H9 (cell line): ENCODE results near the gene ANKRD55. TPM values are rescaled to one million over a fixed set of nuclear protein-coding genes. Genes with fewer than 3 reads are reported as not detected.
"Not testable (repeated sequence)": the region's sequence is repeated elsewhere in the genome, so short reads cannot be mapped to it uniquely, and the experiment has no call there.

ENCODE experiments used
- DNase-seq: peaks from one replicate; pipeline ENCODE4 v3.0.0-alpha.2; 2017
- H2AFZ ChIP-seq: one replicate; pipeline ENCODE4 v1.6.1; 2013; ENCODE audit warnings: mild to moderate bottlenecking, low read length, control low read depth, moderate library complexity
- H2AK5ac ChIP-seq: 2 replicates; pipeline ENCODE4 v1.6.1; 2013; ENCODE audit warnings: low read length, control low read depth, mixed read lengths; ENCODE audit not compliant: insufficient read length
- H2BK120ac ChIP-seq: one replicate; pipeline ENCODE4 v1.6.1; 2013; ENCODE audit warnings: low read depth, mild to moderate bottlenecking, low read length, control low read depth, inconsistent platforms; ENCODE audit not compliant: poor library complexity, severe bottlenecking
- H2BK12ac ChIP-seq: 2 replicates; pipeline ENCODE4 v1.6.1; 2013; ENCODE audit warnings: low read length, control low read depth, mixed read lengths, low read depth; ENCODE audit not compliant: insufficient read length
- H2BK15ac ChIP-seq: 2 replicates; pipeline ENCODE4 v1.6.1; 2013; ENCODE audit warnings: low read depth, low read length, control low read depth
- H2BK20ac ChIP-seq: one replicate; pipeline ENCODE4 v1.6.1; 2013; ENCODE audit warnings: low read depth, mild to moderate bottlenecking, low read length, control low read depth, inconsistent platforms; ENCODE audit not compliant: poor library complexity, severe bottlenecking
- H2BK5ac ChIP-seq: 2 replicates; pipeline ENCODE4 v1.6.1; 2013; ENCODE audit warnings: low read length, control low read depth, mixed read lengths; ENCODE audit not compliant: insufficient read length
- H3K14ac ChIP-seq: 2 replicates; pipeline ENCODE4 v1.6.1; 2013; ENCODE audit warnings: low read length, control low read depth; ENCODE audit not compliant: insufficient read depth
- H3K18ac ChIP-seq: 2 replicates; pipeline ENCODE4 v1.6.1; 2013; ENCODE audit warnings: low read depth, mild to moderate bottlenecking, mixed read lengths, low read length, control low read depth; ENCODE audit not compliant: insufficient read length
- H3K23ac ChIP-seq: 2 replicates; pipeline ENCODE4 v1.6.1; 2013; ENCODE audit warnings: low read length, control low read depth, mixed read lengths, low read depth; ENCODE audit not compliant: insufficient read length
- H3K23me2 ChIP-seq: 2 replicates; pipeline ENCODE4 v1.6.1; 2013; ENCODE audit warnings: low read depth, mild to moderate bottlenecking, mixed read lengths, low read length, control low read depth; ENCODE audit not compliant: insufficient read length, poor library complexity, severe bottlenecking
- H3K27ac ChIP-seq: 2 replicates; pipeline ENCODE4 v1.5.1; 2013; ENCODE audit warnings: low read length, control low read depth, mixed read lengths, low read depth; ENCODE audit not compliant: insufficient read length
- H3K27me3 ChIP-seq: 2 replicates; pipeline ENCODE4 v1.6.1; 2013; ENCODE audit warnings: low read length, control low read depth, inconsistent platforms; ENCODE audit not compliant: insufficient read depth
- H3K4ac ChIP-seq: 2 replicates; pipeline ENCODE4 v1.6.1; 2013; ENCODE audit warnings: low read depth, mild to moderate bottlenecking, control low read depth, inconsistent platforms, low read length, moderate library complexity
- H3K4me1 ChIP-seq: 2 replicates; pipeline ENCODE4 v1.6.1; 2013; ENCODE audit warnings: low read length, control low read depth, inconsistent platforms; ENCODE audit not compliant: insufficient read depth
- H3K4me2 ChIP-seq: 2 replicates; pipeline ENCODE4 v1.6.1; 2013; ENCODE audit warnings: low read length, control low read depth, mixed read lengths; ENCODE audit not compliant: insufficient read length, insufficient read depth
- H3K56ac ChIP-seq: 2 replicates; pipeline ENCODE4 v1.6.1; 2013; ENCODE audit warnings: low read depth, mild to moderate bottlenecking, mixed read lengths, low read length, control low read depth; ENCODE audit not compliant: insufficient read length
- H3K79me1 ChIP-seq: 2 replicates; pipeline ENCODE4 v1.6.1; 2013; ENCODE audit warnings: low read depth, mild to moderate bottlenecking, moderate library complexity, low read length, control low read depth, inconsistent platforms; ENCODE audit not compliant: insufficient read depth, poor library complexity, severe bottlenecking
- H3K79me2 ChIP-seq: 2 replicates; pipeline ENCODE4 v1.6.1; 2013; ENCODE audit warnings: low read length, control low read depth, inconsistent platforms; ENCODE audit not compliant: insufficient read depth
- H3K9ac ChIP-seq: 2 replicates; pipeline ENCODE4 v1.6.1; 2013; ENCODE audit warnings: low read length, control low read depth, mixed read lengths; ENCODE audit not compliant: insufficient read length; ENCODE audit errors: extremely low read depth
- H3K9me3 ChIP-seq: one replicate; pipeline ENCODE4 v1.6.1; 2013; ENCODE audit warnings: low read depth, low read length, inconsistent platforms; ENCODE audit not compliant: control insufficient read depth
- H3T11ph ChIP-seq: one replicate; pipeline ENCODE4 v1.6.1; 2013; ENCODE audit warnings: mild to moderate bottlenecking, low read length, control low read depth, inconsistent platforms
- H4K20me1 ChIP-seq: one replicate; pipeline ENCODE4 v1.6.1; 2013; ENCODE audit not compliant: control insufficient read depth, insufficient read length, insufficient read depth
- H4K5ac ChIP-seq: 2 replicates; pipeline ENCODE4 v1.6.1; 2013; ENCODE audit warnings: low read depth, mild to moderate bottlenecking, mixed read lengths, low read length, control low read depth; ENCODE audit not compliant: insufficient read length
- H4K8ac ChIP-seq: replicated peaks from 2 replicates; pipeline ENCODE4 v1.6.1; 2013; ENCODE audit warnings: low read length, control low read depth, mixed read lengths, low read depth; ENCODE audit not compliant: insufficient read length
- H4K91ac ChIP-seq: 2 replicates; pipeline ENCODE4 v1.6.1; 2013; ENCODE audit warnings: low read depth, mild to moderate bottlenecking, moderate library complexity, mixed read lengths, low read length, control low read depth; ENCODE audit not compliant: insufficient read length
- H3K27ac Mint-ChIP-seq, 3 experiments: 2 replicates in 2 of 3; 3 replicates in 1 of 3; pipeline ENCODE4 v1.8.0; 2020 to 2021; ENCODE audit warnings: mixed read lengths in 3 of 3, mild to moderate bottlenecking in 1 of 3, moderate library complexity in 1 of 3
- H3K27me3 Mint-ChIP-seq: 2 replicates; pipeline ENCODE4 v1.8.0; 2021; ENCODE audit warnings: low read depth, mild to moderate bottlenecking, moderate library complexity, mixed read lengths
- H3K36me3 Mint-ChIP-seq, 3 experiments: 2 replicates in 2 of 3; 3 replicates in 1 of 3; pipeline ENCODE4 v1.8.0; 2020 to 2021; ENCODE audit warnings: low read depth in 3 of 3, mixed read lengths in 3 of 3; ENCODE audit not compliant: insufficient read depth in 1 of 3
- H3K4me1 Mint-ChIP-seq, 2 experiments: 2 replicates each; pipeline ENCODE4 v1.8.0; 2020; ENCODE audit warnings: mixed read lengths in 2 of 2
- H3K4me3 Mint-ChIP-seq, 2 experiments: 2 replicates in 1 of 2; 3 replicates in 1 of 2; pipeline ENCODE4 v1.8.0; 2020 to 2021; ENCODE audit warnings: mild to moderate bottlenecking in 2 of 2, mixed read lengths in 2 of 2, moderate library complexity in 1 of 2
- H3K9me3 Mint-ChIP-seq, 2 experiments: 2 replicates in 1 of 2; 3 replicates in 1 of 2; pipeline ENCODE4 v1.8.0; 2020; ENCODE audit warnings: mild to moderate bottlenecking in 2 of 2, mixed read lengths in 2 of 2, moderate library complexity in 1 of 2
- WGBS: extraction: QIAGEN DNeasy Blood & Tissue Kit; methylation state at CpG from one replicate; pipeline ENCODE4 v1.1.7; 2013; ENCODE audit warnings: missing lambda C conversion rate, low lambda C conversion rate, mixed read lengths; ENCODE audit not compliant: insufficient read length; ENCODE audit errors: extremely low coverage; 5-methylcytosine and 5-hydroxymethylcytosine counted together
- total RNA-seq: library from RNA; stranded (reverse); gene quantifications from 2 replicates; pipeline ENCODE4 v1.2.1, GENCODE V29; 2021
- TF ChIP-seq, protein P1 (sequence below): fragments of 200-600 bp; sonication (generic); conservative IDR thresholded peaks from 3 replicates; pipeline ENCODE4 v1.8.0; 2021; ENCODE audit warnings: antibody characterized with exemption, mild to moderate bottlenecking

Gene ANKRD55
- total RNA-seq, 1 experiment from 2014 or later: not detected

DNA sequence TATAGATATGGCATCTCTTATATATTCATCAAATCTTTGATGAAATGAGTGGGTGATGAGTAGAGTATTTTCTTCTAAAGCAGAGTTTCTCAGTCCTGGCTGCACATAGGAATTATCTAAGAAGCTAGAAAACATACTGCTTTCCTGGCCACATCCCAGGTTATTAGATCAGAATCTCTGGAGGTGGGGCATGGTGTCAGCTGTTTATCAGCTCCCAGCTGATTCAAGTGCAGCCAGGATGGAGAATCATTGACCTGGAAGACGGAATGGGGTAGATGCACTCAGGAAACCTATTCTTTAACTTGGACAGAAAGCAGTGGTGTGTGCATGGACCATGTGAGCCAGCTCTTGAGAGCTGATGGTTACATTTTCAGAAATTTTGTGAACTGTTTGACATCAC lies 130.2 kb downstream of the ANKRD55 start:
- H4K91ac ChIP-seq: no peak overlapping the region
- no peak overlapping the region for H3K4me2 ChIP-seq
- Mint-ChIP-seq H3K27ac (no peak overlapping the region), H3K4me3 (no peak overlapping the region), H3K36me3 (no peaks in the 10 kb centered on the region), H3K9me3 (no peaks in the 10 kb centered on the region), H3K27me3 (no peaks in the 10 kb centered on the region), H3K4me1 (no peaks in the 10 kb centered on the region)
- no peak for DNase-seq
- no peak overlapping the region for H3K27ac ChIP-seq
- H3K79me2 ChIP-seq: no peaks in the 10 kb centered on the region
- no peak overlapping the region for H2BK15ac ChIP-seq
- no peaks in the 10 kb centered on the region for H3K27me3 ChIP-seq
- no peak overlapping the region for H3K4ac ChIP-seq
- H4K5ac ChIP-seq: no peak overlapping the region
- no peaks in the 10 kb centered on the region for H3K23me2 ChIP-seq
- WGBS: no CpG with 5 or more reads among the region's 1 CpG
- no peak overlapping the region for H2BK20ac ChIP-seq
- no peak overlapping the region for H3K23ac ChIP-seq
- no peak overlapping the region for H3T11ph ChIP-seq
- no peak overlapping the region for H2BK120ac ChIP-seq
- H2BK5ac ChIP-seq: no peak overlapping the region
- H3K14ac ChIP-seq: no peak overlapping the region
- TF ChIP-seq, protein P1, sequence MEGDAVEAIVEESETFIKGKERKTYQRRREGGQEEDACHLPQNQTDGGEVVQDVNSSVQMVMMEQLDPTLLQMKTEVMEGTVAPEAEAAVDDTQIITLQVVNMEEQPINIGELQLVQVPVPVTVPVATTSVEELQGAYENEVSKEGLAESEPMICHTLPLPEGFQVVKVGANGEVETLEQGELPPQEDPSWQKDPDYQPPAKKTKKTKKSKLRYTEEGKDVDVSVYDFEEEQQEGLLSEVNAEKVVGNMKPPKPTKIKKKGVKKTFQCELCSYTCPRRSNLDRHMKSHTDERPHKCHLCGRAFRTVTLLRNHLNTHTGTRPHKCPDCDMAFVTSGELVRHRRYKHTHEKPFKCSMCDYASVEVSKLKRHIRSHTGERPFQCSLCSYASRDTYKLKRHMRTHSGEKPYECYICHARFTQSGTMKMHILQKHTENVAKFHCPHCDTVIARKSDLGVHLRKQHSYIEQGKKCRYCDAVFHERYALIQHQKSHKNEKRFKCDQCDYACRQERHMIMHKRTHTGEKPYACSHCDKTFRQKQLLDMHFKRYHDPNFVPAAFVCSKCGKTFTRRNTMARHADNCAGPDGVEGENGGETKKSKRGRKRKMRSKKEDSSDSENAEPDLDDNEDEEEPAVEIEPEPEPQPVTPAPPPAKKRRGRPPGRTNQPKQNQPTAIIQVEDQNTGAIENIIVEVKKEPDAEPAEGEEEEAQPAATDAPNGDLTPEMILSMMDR: no peak
- no peaks in the 10 kb centered on the region for H4K20me1 ChIP-seq
- H2AK5ac ChIP-seq: no peak overlapping the region
- no peaks in the 10 kb centered on the region for H3K79me1 ChIP-seq
- no peak overlapping the region for H2BK12ac ChIP-seq
- no peak overlapping the region for H2AFZ ChIP-seq
- no peak overlapping the region for H4K8ac ChIP-seq
- H3K56ac ChIP-seq: no peak overlapping the region
- H3K9me3 ChIP-seq: no peaks in the 10 kb centered on the region
- no peak overlapping the region for H3K18ac ChIP-seq
- no peaks in the 10 kb centered on the region for H3K4me1 ChIP-seq
- no peak overlapping the region for H3K9ac ChIP-seq

- H3K23me2 ChIP-seq, H3K18ac ChIP-seq, H2BK15ac ChIP-seq, H3K4ac ChIP-seq, H2AK5ac ChIP-seq, H3K4me1 ChIP-seq, H3K9me3 Mint-ChIP-seq, H3K4me2 ChIP-seq, H2BK120ac ChIP-seq, H3K27ac ChIP-seq, H3K14ac ChIP-seq, H3K9me3 ChIP-seq, H3K23ac ChIP-seq, H3K36me3 Mint-ChIP-seq, H2BK5ac ChIP-seq, H3K79me2 ChIP-seq, H3T11ph ChIP-seq, H3K27ac Mint-ChIP-seq, DNase-seq, H4K5ac ChIP-seq, H4K20me1 ChIP-seq, H4K91ac ChIP-seq, H3K56ac ChIP-seq, H3K79me1 ChIP-seq, H3K4me1 Mint-ChIP-seq, H2BK12ac ChIP-seq, H3K4me3 Mint-ChIP-seq, H3K27me3 ChIP-seq, H2AFZ ChIP-seq, H3K27me3 Mint-ChIP-seq, H3K9ac ChIP-seq, H2BK20ac ChIP-seq, H4K8ac ChIP-seq: not testable (repeated sequence)
- no CpG with 5 or more reads among the region's 9 CpGs for WGBS
These were observed 130.9 kb downstream of the ANKRD55 start for GRCh38 chr5:56102207-56102606.
